ENCODE results near the gene CDA. TPM values are rescaled to one million over a fixed set of nuclear protein-coding genes. Genes with fewer than 3 reads are reported as not detected.

The CDA gene
- 10 to 100 TPM in 1 of 2 donors, 1 to 10 TPM in 1; 2.2 to 12.2 TPM for total RNA-seq
- polyA plus RNA-seq (ENCODE audit: insufficient read length in 6 of 6): 1 to 10 TPM in 1 of 6 donors, under 1 TPM in 5; 0.36 to 1.5 (median 0.56) TPM
- long read RNA-seq, donor 1, partial matches to known transcripts: 0 of 1 reads
- long read RNA-seq, donor 1, other reads (novel, unspliced or antisense): 0 of 1 reads
- long read RNA-seq, donor 2, partial matches to known transcripts: 96 of 144 reads
- long read RNA-seq, donor 2, other reads (novel, unspliced or antisense): 46 of 144 reads
- long read RNA-seq, donor 3, partial matches to known transcripts: 0 of 1 reads
- long read RNA-seq, donor 3, other reads (novel, unspliced or antisense): 0 of 1 reads
- long read RNA-seq, donor 4, partial matches to known transcripts: 0 of 5 reads
- long read RNA-seq, donor 4, other reads (novel, unspliced or antisense): 1 of 5 reads
- long read RNA-seq, donor 5, partial matches to known transcripts: 0 of 1 reads
- long read RNA-seq, donor 5, other reads (novel, unspliced or antisense): 0 of 1 reads
- long read RNA-seq, donor 6, partial matches to known transcripts: 27 of 59 reads
- long read RNA-seq, donor 6, other reads (novel, unspliced or antisense): 29 of 59 reads
- long read RNA-seq, donor 7: 0 reads
- long read RNA-seq, donor 8: 0 reads
- long read RNA-seq, donor 9: 0 reads
- long read RNA-seq, donor 10, transcript CDA-201 (4 exons, 963 nt): major isoform, 29 of 34 reads
- long read RNA-seq, donor 10, partial matches to known transcripts: 0 of 34 reads
- long read RNA-seq, donor 10, other reads (novel, unspliced or antisense): 1 of 34 reads
- long read RNA-seq, donor 11, partial matches to known transcripts: 220 of 257 reads
- long read RNA-seq, donor 11, other reads (novel, unspliced or antisense): 37 of 257 reads
- long read RNA-seq, donor 12: 0 reads

DNA sequence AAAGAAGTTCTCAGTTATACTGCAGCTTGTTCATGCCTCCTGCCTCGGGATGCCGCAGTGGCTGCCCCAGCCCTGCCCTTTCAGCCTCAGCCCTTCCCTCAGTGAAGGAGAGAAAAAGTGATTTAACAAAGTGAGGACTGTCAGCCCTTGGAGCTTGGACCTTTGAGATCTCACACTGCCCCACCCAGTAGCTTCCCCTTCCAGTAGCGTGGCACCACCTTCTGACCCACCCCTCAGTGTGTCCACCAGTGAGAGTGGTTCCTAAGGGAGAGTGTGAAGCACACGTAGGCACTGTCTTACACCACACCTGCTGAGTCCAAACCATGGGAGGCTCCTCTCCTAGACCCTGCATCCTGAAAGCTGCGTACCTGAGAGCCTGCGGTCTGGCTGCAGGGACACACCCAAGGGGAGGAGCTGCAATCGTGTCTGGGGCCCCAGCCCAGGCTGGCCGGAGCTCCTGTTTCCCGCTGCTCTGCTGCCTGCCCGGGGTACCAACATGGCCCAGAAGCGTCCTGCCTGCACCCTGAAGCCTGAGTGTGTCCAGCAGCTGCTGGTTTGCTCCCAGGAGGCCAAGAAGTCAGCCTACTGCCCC, at the start of gene CDA:
Gene CDA, plus strand, starts transcription at position 464 of the 592 bp plus-strand sequence. Its CDS starts 33 bp downstream, at position 497.
- no peaks in the 10 kb centered on the region for H3K9me3 ChIP-seq
- peak within 1 kb of the TSS in 1 of 2 donors; percentile 42 for H3K4me3 ChIP-seq
- no peak for TF ChIP-seq CTCF (IDR thresholded peaks at IDR 0.05)
- DNase-seq (peak in 2 of 4 donors; percentile 46 to 87), ATAC-seq (peak; percentile 47)
- H3K27ac ChIP-seq: peak within 1 kb of the TSS in 1 of 2 donors; percentile 93
- H3K4me1 ChIP-seq: peaks cover 5 to 28% of the 10 kb centered on the region in 2 donors
- H3K36me3 ChIP-seq: no peaks in the 10 kb centered on the region
- H3K27me3 ChIP-seq: peaks cover 4 to 45% of the 10 kb centered on the region in 2 donors
- intact Hi-C loops (cut with DNase I): no loop called here

- H3K4me1 ChIP-seq: no peaks in the 10 kb centered on the region
- no peak for TF ChIP-seq CTCF (IDR thresholded peaks at IDR 0.05)
- no peak overlapping the region for H3K27ac ChIP-seq
- intact Hi-C loops (cut with DNase I): no loop called here
- H3K4me3 ChIP-seq: no peak overlapping the region
- no peaks in the 10 kb centered on the region for H3K36me3 ChIP-seq
- no peak for DNase-seq
- no peaks in the 10 kb centered on the region for H3K9me3 ChIP-seq
- ATAC-seq: no peak
- H3K27me3 ChIP-seq: peaks cover 0 to 75% of the 10 kb centered on the region in 2 donors
Measured at GRCh38 chr1:20540281-20540680, 48.6 kb upstream of the CDA start.

- no peak overlapping the region for H3K4me3 ChIP-seq
- no peaks in the 10 kb centered on the region for H3K36me3 ChIP-seq
- intact Hi-C loops (cut with DNase I): no loop called here
- TF ChIP-seq CTCF (IDR thresholded peaks at IDR 0.05): no peak
- H3K27ac ChIP-seq: no peak overlapping the region
- no peak for ATAC-seq
- peaks cover 10 to 99% of the 10 kb centered on the region in 2 donors for H3K27me3 ChIP-seq
- no peak for DNase-seq
- no peaks in the 10 kb centered on the region for H3K9me3 ChIP-seq
- no peaks in the 10 kb centered on the region for H3K4me1 ChIP-seq
Measured at GRCh38 chr1:20546637-20547036, 42.3 kb upstream of the CDA start.

GRCh38 chr1:20551161-20551560, 37.7 kb upstream of the CDA start:
- H3K27me3 ChIP-seq: peaks cover 40 to 100% of the 10 kb centered on the region in 2 donors
- intact Hi-C loops (cut with DNase I): no loop called here
- ATAC-seq: no peak

More at GRCh38 chr1:20551161-20551560, 37.7 kb upstream of the CDA start:
- Histone ChIP-seq H3K9me3 (no peaks in the 10 kb centered on the region), H3K4me1 (peaks cover 0 to 14% of the 10 kb centered on the region in 2 donors), H3K36me3 (no peaks in the 10 kb centered on the region), H3K4me3 (no peak overlapping the region), H3K27ac (no peak overlapping the region)
- no peak for DNase-seq
- no peak for TF ChIP-seq CTCF (IDR thresholded peaks at IDR 0.05)
